Astrocyte (in vitro differentiated cells and primary cell): ENCODE results near the gene ADARB2. TPM values are rescaled to one million over a fixed set of nuclear protein-coding genes. Genes with fewer than 3 reads are reported as not detected.

Experiments
- DNase-seq: peaks from one replicate; pipeline ENCODE4 v3.0.0-alpha.2; 2010; ENCODE audit warnings: low read depth
- FAIRE-seq: peaks from 2 replicates; lab custom pipeline; 2011; peaks lifted over from hg19 to GRCh38; lab: Jason Lieb, UNC
- H2AFZ ChIP-seq: 2 replicates; pipeline ENCODE4 v1.6.0; 2012; ENCODE audit warnings: low read depth, low read length, inconsistent platforms
- H3K27ac ChIP-seq: 2 replicates; pipeline ENCODE4 v1.5.1; 2011; ENCODE audit warnings: low read depth, low read length, inconsistent platforms
- H3K27me3 ChIP-seq: 2 replicates; pipeline ENCODE4 v1.6.0; 2011; ENCODE audit warnings: low read length, inconsistent platforms; ENCODE audit not compliant: insufficient read depth
- H3K36me3 ChIP-seq: 2 replicates; pipeline ENCODE4 v1.5.1; 2011; ENCODE audit warnings: low read length, inconsistent platforms; ENCODE audit not compliant: insufficient read depth
- H3K4me1 ChIP-seq: 2 replicates; pipeline ENCODE4 v1.5.1; 2011; ENCODE audit warnings: low read length, inconsistent platforms; ENCODE audit not compliant: insufficient read depth
- H3K4me2 ChIP-seq: 2 replicates; pipeline ENCODE4 v1.6.0; 2012; ENCODE audit warnings: low read length, inconsistent platforms
- H3K4me3 ChIP-seq: 2 replicates; pipeline ENCODE4 v1.5.1; 2011; ENCODE audit warnings: low read depth, mild to moderate bottlenecking, low read length, inconsistent platforms; ENCODE audit not compliant: insufficient read depth
- H3K79me2 ChIP-seq: 2 replicates; pipeline ENCODE4 v1.6.0; 2012; ENCODE audit warnings: mild to moderate bottlenecking, low read length, inconsistent platforms; ENCODE audit not compliant: insufficient read depth
- H3K9ac ChIP-seq: 2 replicates; pipeline ENCODE4 v1.6.0; 2012; ENCODE audit warnings: mild to moderate bottlenecking, low read length, inconsistent platforms
- H3K9me3 ChIP-seq: 2 replicates; pipeline ENCODE4 v1.5.1; 2012; ENCODE audit warnings: low read depth, mild to moderate bottlenecking, low read length, inconsistent platforms; ENCODE audit not compliant: insufficient read depth
- H4K20me1 ChIP-seq: 2 replicates; pipeline ENCODE4 v1.6.0; 2012; ENCODE audit warnings: low read length, inconsistent platforms; ENCODE audit not compliant: insufficient read depth
- H3K27ac Mint-ChIP-seq: one replicate; pipeline ENCODE4 v1.8.0; 2021; ENCODE audit warnings: mild to moderate bottlenecking, mixed read lengths; ENCODE audit not compliant: unreplicated experiment
- H3K27me3 Mint-ChIP-seq: one replicate; pipeline ENCODE4 v1.8.0; 2021; ENCODE audit warnings: low read depth, mixed read lengths; ENCODE audit not compliant: unreplicated experiment
- H3K36me3 Mint-ChIP-seq: one replicate; pipeline ENCODE4 v1.8.0; 2021; ENCODE audit warnings: low read depth, mixed read lengths; ENCODE audit not compliant: unreplicated experiment
- H3K4me1 Mint-ChIP-seq: one replicate; pipeline ENCODE4 v1.8.0; 2021; ENCODE audit warnings: low read depth, mixed read lengths; ENCODE audit not compliant: unreplicated experiment
- H3K4me3 Mint-ChIP-seq: one replicate; pipeline ENCODE4 v1.8.0; 2021; ENCODE audit warnings: mild to moderate bottlenecking, moderate library complexity, mixed read lengths; ENCODE audit not compliant: unreplicated experiment
- H3K9me3 Mint-ChIP-seq: one replicate; pipeline ENCODE4 v1.8.0; 2021; ENCODE audit warnings: mild to moderate bottlenecking, mixed read lengths; ENCODE audit not compliant: unreplicated experiment
- EZH2 ChIP-seq: IDR thresholded peaks from 2 replicates; pipeline ENCODE4 v1.6.1; 2012; ENCODE audit warnings: mild to moderate bottlenecking, low read length, inconsistent platforms; ENCODE audit not compliant: insufficient read depth
- total RNA-seq: library from RNA; stranded (reverse); gene quantifications from 2 replicates; pipeline ENCODE4 v1.2.1, GENCODE V29; 2021
- TF ChIP-seq, protein P1 (sequence below): IDR thresholded peaks from 2 replicates; pipeline ENCODE4 v1.5.1; 2011; ENCODE audit warnings: low read depth, mild to moderate bottlenecking, inconsistent platforms, low read length, moderate library complexity; ENCODE audit not compliant: insufficient read depth

The ADARB2 gene
- total RNA-seq, 1 donor from 2014 or later = 0.18 TPM

DNA sequence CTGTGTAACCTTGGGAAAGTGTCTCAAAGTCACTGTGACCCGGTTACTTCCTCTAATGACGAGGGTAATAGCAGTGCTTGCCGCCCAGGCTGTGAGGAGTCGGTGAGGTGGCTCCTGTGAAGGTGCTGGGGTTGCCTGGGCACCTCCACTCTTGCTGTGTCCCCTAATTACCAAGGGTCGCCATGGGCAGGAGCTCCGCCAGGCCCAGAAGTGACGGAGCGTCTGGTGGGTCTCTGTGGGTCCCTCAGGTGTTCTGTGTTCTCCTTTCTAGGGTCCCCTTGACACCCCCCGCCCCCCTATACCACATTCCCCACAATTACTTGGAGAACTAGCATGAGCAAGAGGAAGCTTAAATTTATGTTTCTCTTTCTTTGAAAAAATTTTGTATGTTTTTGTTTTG lies 519.7 kb downstream of the ADARB2 start:
- Histone ChIP-seq H3K4me3 (no peak overlapping the region), H3K4me2 (no peak overlapping the region), H3K9ac (no peak overlapping the region), H3K9me3 (peaks cover 2% of the 10 kb centered on the region), H4K20me1 (no peaks in the 10 kb centered on the region), H2AFZ (no peak overlapping the region), H3K79me2 (no peaks in the 10 kb centered on the region), H3K27ac (no peak overlapping the region), H3K36me3 (no peaks in the 10 kb centered on the region), H3K4me1 (no peaks in the 10 kb centered on the region), H3K27me3 (no peaks in the 10 kb centered on the region)
- Mint-ChIP-seq H3K36me3 (no peaks in the 10 kb centered on the region), H3K27ac (no peak overlapping the region), H3K27me3 (peaks cover 10% of the 10 kb centered on the region), H3K4me3 (no peak overlapping the region), H3K4me1 (no peaks in the 10 kb centered on the region), H3K9me3 (no peaks in the 10 kb centered on the region)
- DNase-seq = no peak
- no peak for FAIRE-seq
- TF ChIP-seq, protein P1, sequence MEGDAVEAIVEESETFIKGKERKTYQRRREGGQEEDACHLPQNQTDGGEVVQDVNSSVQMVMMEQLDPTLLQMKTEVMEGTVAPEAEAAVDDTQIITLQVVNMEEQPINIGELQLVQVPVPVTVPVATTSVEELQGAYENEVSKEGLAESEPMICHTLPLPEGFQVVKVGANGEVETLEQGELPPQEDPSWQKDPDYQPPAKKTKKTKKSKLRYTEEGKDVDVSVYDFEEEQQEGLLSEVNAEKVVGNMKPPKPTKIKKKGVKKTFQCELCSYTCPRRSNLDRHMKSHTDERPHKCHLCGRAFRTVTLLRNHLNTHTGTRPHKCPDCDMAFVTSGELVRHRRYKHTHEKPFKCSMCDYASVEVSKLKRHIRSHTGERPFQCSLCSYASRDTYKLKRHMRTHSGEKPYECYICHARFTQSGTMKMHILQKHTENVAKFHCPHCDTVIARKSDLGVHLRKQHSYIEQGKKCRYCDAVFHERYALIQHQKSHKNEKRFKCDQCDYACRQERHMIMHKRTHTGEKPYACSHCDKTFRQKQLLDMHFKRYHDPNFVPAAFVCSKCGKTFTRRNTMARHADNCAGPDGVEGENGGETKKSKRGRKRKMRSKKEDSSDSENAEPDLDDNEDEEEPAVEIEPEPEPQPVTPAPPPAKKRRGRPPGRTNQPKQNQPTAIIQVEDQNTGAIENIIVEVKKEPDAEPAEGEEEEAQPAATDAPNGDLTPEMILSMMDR = no peak
- no peak for TF ChIP-seq EZH2

DNA sequence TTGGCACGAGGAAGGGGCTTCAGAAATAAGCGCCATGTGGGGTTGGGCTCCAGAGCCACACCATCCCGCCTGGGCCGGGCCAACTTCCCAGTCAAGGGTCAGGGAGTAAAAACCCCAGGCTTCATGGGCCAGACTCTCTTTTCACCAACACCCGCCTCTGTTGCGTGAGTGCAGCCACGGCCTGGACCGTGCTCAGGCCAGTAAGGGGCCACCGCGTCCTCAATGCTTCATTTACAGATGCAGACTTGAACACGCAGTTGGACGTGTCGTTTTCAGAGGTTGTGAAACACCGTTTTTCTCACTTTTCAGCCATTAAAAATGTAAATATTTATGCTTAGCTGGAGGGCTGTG lies 520.1 kb downstream of the ADARB2 start:
- Histone ChIP-seq H3K4me1 (no peaks in the 10 kb centered on the region), H3K27ac (no peak overlapping the region), H3K9me3 (peaks cover 2% of the 10 kb centered on the region), H4K20me1 (no peaks in the 10 kb centered on the region), H3K36me3 (no peaks in the 10 kb centered on the region), H3K4me3 (no peak overlapping the region), H3K27me3 (no peaks in the 10 kb centered on the region), H3K9ac (no peak overlapping the region), H3K4me2 (no peak overlapping the region), H2AFZ (no peak overlapping the region), H3K79me2 (no peaks in the 10 kb centered on the region)
- Mint-ChIP-seq H3K4me3 (no peak overlapping the region), H3K27ac (no peak overlapping the region), H3K9me3 (no peaks in the 10 kb centered on the region), H3K4me1 (no peaks in the 10 kb centered on the region), H3K27me3 (peaks cover 12% of the 10 kb centered on the region), H3K36me3 (no peaks in the 10 kb centered on the region)
- DNase-seq (no peak), FAIRE-seq (no peak)
- TF ChIP-seq EZH2 = no peak
- TF ChIP-seq, protein P1 = no peak

DNA sequence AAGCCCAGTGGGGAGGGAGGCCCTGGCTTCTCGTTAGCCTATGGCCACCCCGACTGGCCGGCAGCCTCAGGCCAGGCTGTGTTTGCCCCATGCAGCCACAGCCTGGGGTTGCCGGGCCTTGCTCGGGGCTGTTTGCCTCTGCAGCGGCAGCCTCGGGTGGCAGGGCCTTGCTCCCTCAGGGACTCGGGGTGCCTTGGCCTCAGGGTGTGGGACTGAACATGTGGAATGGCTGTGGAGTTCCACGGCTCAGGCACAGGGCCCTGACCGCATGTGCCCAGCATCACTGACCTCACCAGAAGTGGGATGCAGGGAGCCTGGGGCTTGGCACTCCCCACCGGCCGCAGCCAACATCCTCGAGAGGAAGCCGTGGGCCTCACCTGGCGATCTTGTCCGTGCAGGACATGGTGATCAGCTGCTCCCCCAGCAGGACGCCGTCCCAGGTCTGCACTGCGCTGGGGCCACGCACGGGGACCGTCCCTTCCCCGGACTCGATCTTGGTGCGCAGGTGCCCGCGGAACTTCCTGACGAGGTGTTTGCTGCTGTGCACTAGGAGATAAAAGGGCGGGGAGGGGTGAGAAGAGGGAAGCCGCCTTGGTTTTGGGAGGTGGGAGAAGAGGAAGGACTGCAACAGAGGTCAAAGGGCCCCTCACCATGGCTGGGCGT lies 520.6 kb downstream of the ADARB2 start:
- Histone ChIP-seq H3K4me3 (no peak overlapping the region), H3K4me2 (no peak overlapping the region), H3K9ac (no peak overlapping the region), H3K4me1 (no peaks in the 10 kb centered on the region), H3K79me2 (no peaks in the 10 kb centered on the region), H4K20me1 (no peaks in the 10 kb centered on the region), H3K9me3 (peaks cover 2% of the 10 kb centered on the region), H3K36me3 (no peaks in the 10 kb centered on the region), H3K27me3 (no peaks in the 10 kb centered on the region), H2AFZ (no peak overlapping the region), H3K27ac (no peak overlapping the region)
- H3K27ac Mint-ChIP-seq = no peak overlapping the region
- no peaks in the 10 kb centered on the region for H3K36me3 Mint-ChIP-seq
- H3K9me3 Mint-ChIP-seq = no peaks in the 10 kb centered on the region
- TF ChIP-seq, protein P1 = no peak
- TF ChIP-seq EZH2 = no peak
- H3K4me3 Mint-ChIP-seq = no peak overlapping the region
- FAIRE-seq = no peak
- DNase-seq = no peak
- peaks cover 15% of the 10 kb centered on the region for H3K27me3 Mint-ChIP-seq
- no peaks in the 10 kb centered on the region for H3K4me1 Mint-ChIP-seq
